Fibroblast of pulmonary artery (primary cell): Measurements from ENCODE around the gene RNF186.

ENCODE experiments used
- DNase-seq: peaks from one replicate; pipeline ENCODE4 v3.0.0-alpha.2; 2010; ENCODE audit warnings: low read depth
- H3K4me3 ChIP-seq: replicated peaks from 2 replicates; pipeline ENCODE4 v1.5.1; 2011; ENCODE audit warnings: low read depth, mild to moderate bottlenecking, control low read depth, low read length, moderate library complexity
- CTCF ChIP-seq: IDR thresholded peaks from 2 replicates; pipeline ENCODE4 v1.5.1; 2011; ENCODE audit warnings: mild to moderate bottlenecking, control low read depth, low read length, inconsistent platforms; ENCODE audit errors: missing control alignments

Gene RNF186

GRCh38 chr1:19772053-19772452, 43.0 kb downstream of the RNF186 start:
- no peak for DNase-seq
- no peak for TF ChIP-seq CTCF

GRCh38 chr1:19771350-19771749, 43.7 kb downstream of the RNF186 start:
- TF ChIP-seq CTCF, result no peak
- DNase-seq, result no peak
- no peak overlapping the region for H3K4me3 ChIP-seq

More at GRCh38 chr1:19772053-19772452, 43.0 kb downstream of the RNF186 start:
- H3K4me3 ChIP-seq, result no peak overlapping the region

- no peak overlapping the region for H3K4me3 ChIP-seq
- DNase-seq, result no peak
- no peak for TF ChIP-seq CTCF
These were observed 44.5 kb downstream of the RNF186 start for GRCh38 chr1:19770436-19771190.

- no peak for DNase-seq
- TF ChIP-seq CTCF, result no peak
- no peak overlapping the region for H3K4me3 ChIP-seq
These were observed 45.7 kb downstream of the RNF186 start for GRCh38 chr1:19769211-19769932.

- TF ChIP-seq CTCF, result no peak
- DNase-seq, result no peak
- no peak overlapping the region for H3K4me3 ChIP-seq
These were observed 46.5 kb downstream of the RNF186 start for GRCh38 chr1:19768353-19769210.

GRCh38 chr1:19765623-19766022, 49.5 kb downstream of the RNF186 start:
- no peak for TF ChIP-seq CTCF
- H3K4me3 ChIP-seq, result no peak overlapping the region
- DNase-seq, result peak; percentile 88
